HCT116 (cell line): ENCODE measurements around the gene ANKRD13C. TPM values are rescaled to one million over a fixed set of nuclear protein-coding genes. Genes with fewer than 3 reads are reported as not detected.

Source experiments
- ATAC-seq: fragments of 200-7000 bp; cut with Tn5 transposase; 2 replicates; pipeline ENCODE4 v1.9.1; 2020; ENCODE audit warnings: mild to moderate bottlenecking, moderate library complexity
- BruUV-seq: library from RNA; stranded (reverse); fragments of 400-500 nt; replicated peaks from 2 replicates; lab custom pipeline; 2021; lab: Mats Ljungman, UMichigan
- CTCF ChIA-PET: fragments of 300-600 bp; sonication (Branson Sonifier 250); formaldehyde crosslinking; loops from one replicate; lab custom pipeline; 2021; ENCODE audit warnings: antibody characterized with exemption; lab: Charles Lee
- POLR2A ChIA-PET: fragments of 300-600, 350-600 bp; sonication (Branson Sonifier 250); formaldehyde crosslinking; loops from one replicate; lab custom pipeline; 2021; ENCODE audit warnings: antibody characterized with exemption; lab: Charles Lee
- RAD21 ChIA-PET, 2 experiments: fragments of 300-600 bp; sonication (Branson Sonifier 250); formaldehyde crosslinking; loops; one replicate each; lab custom pipeline; 2023; ENCODE audit warnings: low total read pairs in 2 of 2; ENCODE audit not compliant: uncharacterized antibody in 2 of 2, unreplicated experiment in 2 of 2, low non-redundant PET in 1 of 2; lab: Charles Lee
- DNase-seq: peaks from one replicate; pipeline ENCODE4 v3.0.0-alpha.2; 2010; ENCODE audit warnings: low read depth, low spot score
- H2AFZ ChIP-seq: fragments of 200-600 bp; shearing (Covaris generic), sonication (generic); 2 replicates; pipeline ENCODE4 v1.6.1; 2017; ENCODE audit warnings: low read depth, mixed run types, mixed read lengths, antibody characterized with exemption, low read length; ENCODE audit not compliant: poor library complexity, severe bottlenecking
- H3K27ac ChIP-seq: 2 replicates; pipeline ENCODE4 v1.5.1; 2012; ENCODE audit warnings: low read depth, low read length
- H3K27me3 ChIP-seq: fragments of 200-600 bp; sonication (generic); 2 replicates; pipeline ENCODE4 v1.6.1; 2016; ENCODE audit warnings: mixed run types, low read length, mixed read lengths; ENCODE audit not compliant: insufficient read depth
- H3K36me3 ChIP-seq, 2 experiments: fragments of 200-500 bp in 1 of 2; fragments of 200-600 bp in 1 of 2; sonication (Bioruptor generic) in 1 of 2; sonication (generic) in 1 of 2; 2 replicates each; pipeline versions ENCODE4 v1.5.1 to v1.6.1; 2014 to 2016; ENCODE audit warnings: low read length in 2 of 2, inconsistent platforms in 1 of 2, mixed read lengths in 1 of 2, mixed run types in 1 of 2; ENCODE audit not compliant: insufficient read depth in 2 of 2, control insufficient read depth in 1 of 2
- H3K4me1 ChIP-seq, 2 experiments: fragments of 200-600 bp in 1 of 2; sonication (generic) in 1 of 2; 2 replicates each; pipeline versions ENCODE4 v1.5.1 to v1.6.1; 2012 to 2017; ENCODE audit warnings: low read length in 2 of 2, inconsistent platforms in 1 of 2, mild to moderate bottlenecking in 1 of 2, mixed read lengths in 1 of 2, mixed run types in 1 of 2, moderate library complexity in 1 of 2; ENCODE audit not compliant: insufficient read depth in 2 of 2, control insufficient read depth in 1 of 2
- H3K4me2 ChIP-seq: fragments of 200-600 bp; sonication (generic); 2 replicates; pipeline ENCODE4 v1.6.1; 2017; ENCODE audit warnings: mixed run types, low read length, mixed read lengths
- H3K4me3 ChIP-seq, 2 experiments: fragments of 200-600 bp in 1 of 2; sonication (generic) in 1 of 2; replicated peaks in 1 of 2; 2 replicates each; pipeline ENCODE4 v1.5.1; 2011 to 2016; ENCODE audit warnings: low read length in 2 of 2, control low read depth in 1 of 2, low read depth in 1 of 2, mild to moderate bottlenecking in 1 of 2, mixed read lengths in 1 of 2, mixed run types in 1 of 2
- H3K79me2 ChIP-seq: fragments of 200-600 bp; sonication (generic); 2 replicates; pipeline ENCODE4 v1.6.1; 2017; ENCODE audit warnings: mild to moderate bottlenecking, mixed run types, low read length, moderate library complexity, mixed read lengths; ENCODE audit not compliant: insufficient read depth
- H3K9ac ChIP-seq: fragments of 200-600 bp; sonication (generic); 2 replicates; pipeline ENCODE4 v1.6.1; 2016; ENCODE audit warnings: low read length, mixed read lengths
- H3K9me2 ChIP-seq: fragments of 200-600 bp; sonication (generic), shearing (Covaris generic); 2 replicates; pipeline ENCODE4 v1.6.1; 2017; ENCODE audit warnings: mixed run types, mild to moderate bottlenecking, moderate library complexity; ENCODE audit not compliant: insufficient read depth
- H3K9me3 ChIP-seq, 2 experiments: fragments of 200-500 bp in 1 of 2; fragments of 200-600 bp in 1 of 2; sonication (Bioruptor generic) in 1 of 2; sonication (generic) in 1 of 2; 2 replicates each; pipeline ENCODE4 v1.6.1; 2014 to 2017; ENCODE audit warnings: low read length in 2 of 2, mixed read lengths in 2 of 2, inconsistent platforms in 1 of 2, low read depth in 1 of 2, mild to moderate bottlenecking in 1 of 2, mixed run types in 1 of 2, moderate library complexity in 1 of 2; ENCODE audit not compliant: control insufficient read depth in 1 of 2, insufficient read depth in 1 of 2
- H4K20me1 ChIP-seq: fragments of 200-600 bp; sonication (generic), shearing (Covaris generic); 2 replicates; pipeline ENCODE4 v1.6.1; 2017; ENCODE audit warnings: mixed run types, mild to moderate bottlenecking, moderate library complexity; ENCODE audit not compliant: insufficient read depth
- ATF3 ChIP-seq: IDR thresholded peaks from 2 replicates; pipeline ENCODE4 v1.6.1; 2012
- CBX3 ChIP-seq: IDR thresholded peaks from 2 replicates; pipeline ENCODE4 v1.6.1; 2012; ENCODE audit warnings: low read depth
- EGR1 ChIP-seq: IDR thresholded peaks from 2 replicates; pipeline ENCODE4 v1.6.1; 2012; ENCODE audit warnings: low read depth
- ELF1 ChIP-seq: IDR thresholded peaks from 2 replicates; pipeline ENCODE4 v1.6.1; 2012; ENCODE audit warnings: low read depth, borderline replicate concordance
- EZH2 ChIP-seq: fragments of 200-600 bp; sonication (generic); IDR thresholded peaks from 2 replicates; pipeline ENCODE4 v1.6.1; 2017; ENCODE audit warnings: antibody characterized with exemption, mixed run types
- FOSL1 ChIP-seq: IDR thresholded peaks from 2 replicates; pipeline ENCODE4 v1.6.1; 2012; ENCODE audit warnings: low read depth
- JUND ChIP-seq: IDR thresholded peaks from 2 replicates; pipeline ENCODE4 v1.6.1; 2012
- MAX ChIP-seq: IDR thresholded peaks from 2 replicates; pipeline ENCODE4 v1.6.1; 2012
- POLR2A ChIP-seq: IDR thresholded peaks from 2 replicates; pipeline ENCODE4 v1.7.0; 2011; ENCODE audit warnings: borderline replicate concordance; ENCODE audit not compliant: insufficient read depth, insufficient read length; ENCODE audit errors: extremely low read depth
- POLR2AphosphoS5 ChIP-seq: IDR thresholded peaks from 2 replicates; pipeline ENCODE4 v1.6.1; 2011; ENCODE audit warnings: mild to moderate bottlenecking, low read depth, low read length, moderate library complexity
- RAD21 ChIP-seq: IDR thresholded peaks from 2 replicates; pipeline ENCODE4 v1.6.1; 2012; ENCODE audit warnings: low read depth, mild to moderate bottlenecking
- REST ChIP-seq: IDR thresholded peaks from 2 replicates; pipeline ENCODE4 v1.6.1; 2012; ENCODE audit warnings: low read depth
- SIN3A ChIP-seq: IDR thresholded peaks from 2 replicates; pipeline ENCODE4 v1.6.1; 2012; ENCODE audit warnings: low read depth
- SP1 ChIP-seq: IDR thresholded peaks from 2 replicates; pipeline ENCODE4 v1.6.1; 2012; ENCODE audit warnings: low read depth
- SRF ChIP-seq: IDR thresholded peaks from 2 replicates; pipeline ENCODE4 v1.6.1; 2012; ENCODE audit warnings: low read depth
- TCF7L2 ChIP-seq: IDR thresholded peaks from 2 replicates; pipeline ENCODE4 v1.7.0; 2011; ENCODE audit warnings: borderline replicate concordance, inconsistent platforms; ENCODE audit not compliant: insufficient read depth, insufficient read length; ENCODE audit errors: extremely low read depth
- ZBTB33 ChIP-seq: IDR thresholded peaks from 2 replicates; pipeline ENCODE4 v1.6.1; 2011; ENCODE audit warnings: mild to moderate bottlenecking, low read length, moderate library complexity; ENCODE audit not compliant: insufficient replicate concordance; ENCODE audit errors: extremely low read depth
- ZFX ChIP-seq: fragments of 450-650 bp; IDR thresholded peaks from 2 replicates; pipeline ENCODE4 v1.6.1; 2017
- ZNF274 ChIP-seq: fragments of 200-500 bp; sonication (Bioruptor generic); IDR thresholded peaks from 2 replicates; pipeline ENCODE4 v1.6.1; 2014; ENCODE audit warnings: mild to moderate bottlenecking, low read depth, low read length, inconsistent platforms
- intact Hi-C: fragments of 100-400 bp; cut with micrococcal nuclease; formaldehyde crosslinking; loops from 2 replicates; pipeline ENCODE4 v1.10.0; 2022
- total RNA-seq: library from RNA; stranded (reverse); gene quantifications from one replicate; pipeline ENCODE4 v1.2.1, GENCODE V29; 2021; ENCODE audit not compliant: unreplicated experiment

Gene ANKRD13C
- total RNA-seq, 1 experiment from 2014 or later: 21.1 TPM

- TF ChIP-seq ZBTB33 (no peak), ZNF274 (no peak), JUND (no peak), CBX3 (no peak), SIN3A (no peak), POLR2A (no peak), TCF7L2 (no peak), REST (no peak)
Measured at GRCh38 chr1:70364439-70364838, 9.9 kb upstream of the ANKRD13C start (continued).

GRCh38 chr1:70361727-70362398 lies 7.3 kb upstream of the ANKRD13C start:
- no peak overlapping the region for H2AFZ ChIP-seq
- ATAC-seq: no peak
- H3K36me3 ChIP-seq: no peaks in the 10 kb centered on the region
- no peaks in the 10 kb centered on the region for H3K79me2 ChIP-seq
- H4K20me1 ChIP-seq: no peaks in the 10 kb centered on the region
- CTCF ChIA-PET: no interaction called here
- RAD21 ChIA-PET: no interaction called here
- no peak overlapping the region for H3K27ac ChIP-seq
- no peak overlapping the region for H3K4me3 ChIP-seq
- no peaks in the 10 kb centered on the region for H3K27me3 ChIP-seq
- no peak overlapping the region for H3K4me2 ChIP-seq
- H3K9ac ChIP-seq: no peak overlapping the region
- no TSS peak for BruUV-seq
- H3K9me2 ChIP-seq: no peaks in the 10 kb centered on the region
- POLR2A ChIA-PET: no interaction called here
- intact Hi-C loops: no loop called here
- H3K4me1 ChIP-seq: peaks cover 1 to 10% of the 10 kb centered on the region in 2 experiments; a peak in 2 of 4 replicates
- DNase-seq: no peak
- no peaks in the 10 kb centered on the region for H3K9me3 ChIP-seq
- TF ChIP-seq ELF1 (no peak), FOSL1 (no peak), ZBTB33 (no peak), ATF3 (no peak), EGR1 (no peak), RAD21 (no peak), POLR2AphosphoS5 (no peak), MAX (no peak), SP1 (no peak), ZNF274 (no peak), SRF (no peak), ZFX (no peak), POLR2A (no peak), TCF7L2 (no peak), EZH2 (no peak)
